SK-N-MC (cell line): Measurements from ENCODE around the gene TMEM205.

Experiments
- EZH2 ChIP-seq: fragments of 200-600 bp; sonication (generic); IDR thresholded peaks from one replicate; pipeline ENCODE4 v1.6.1; 2017; ENCODE audit warnings: antibody characterized with exemption
- POLR2AphosphoS5 ChIP-seq: IDR thresholded peaks from 2 replicates; pipeline ENCODE4 v1.6.1; 2012; ENCODE audit warnings: mild to moderate bottlenecking, low read depth, low read length, borderline replicate concordance

GRCh38 chr19:11304936-11305335 is 41.1 kb downstream of the TMEM205 start:
- TF ChIP-seq EZH2: no peak
- no peak for TF ChIP-seq POLR2AphosphoS5
